RCC 7860 (cell line): ENCODE measurements around the gene ATP11A.

Experiments used
- DNase-seq: peaks from one replicate; pipeline ENCODE4 v3.0.0-alpha.2; 2015; ENCODE audit warnings: low spot score
- FAIRE-seq: peaks from 2 replicates; lab custom pipeline; 2012; peaks lifted over from hg19 to GRCh38; lab: Jason Lieb, UNC

The ATP11A gene

GRCh38 chr13:112771877-112772538, 82.2 kb downstream of the ATP11A start:
- no peak for DNase-seq
- no peak for FAIRE-seq

GRCh38 chr13:112772539-112772909, 82.7 kb downstream of the ATP11A start:
- FAIRE-seq: no peak
- DNase-seq: no peak

- FAIRE-seq (no peak), DNase-seq (no peak)
These were observed 83.1 kb downstream of the ATP11A start for GRCh38 chr13:112772929-112773328.

- FAIRE-seq: no peak
- DNase-seq: no peak
These were observed 84.0 kb downstream of the ATP11A start for GRCh38 chr13:112773601-112774447.

GRCh38 chr13:112774448-112774792, 84.6 kb downstream of the ATP11A start:
- FAIRE-seq (no peak), DNase-seq (no peak)

GRCh38 chr13:112774829-112775565, 85.2 kb downstream of the ATP11A start:
- FAIRE-seq (no peak), DNase-seq (no peak)

GRCh38 chr13:112775791-112776279, 86.0 kb downstream of the ATP11A start:
- no peak for DNase-seq
- FAIRE-seq: no peak

- FAIRE-seq: no peak
These were observed 86.5 kb downstream of the ATP11A start for GRCh38 chr13:112776354-112776753.

GRCh38 chr13:112776971-112777370, 87.1 kb downstream of the ATP11A start:
- FAIRE-seq (no peak), DNase-seq (no peak)

More at GRCh38 chr13:112776354-112776753, 86.5 kb downstream of the ATP11A start:
- DNase-seq: no peak

- DNase-seq (no peak), FAIRE-seq (no peak)
These were observed 88.0 kb downstream of the ATP11A start for GRCh38 chr13:112777637-112778406.

- DNase-seq (peak; percentile 28), FAIRE-seq (no peak)
These were observed 90.2 kb downstream of the ATP11A start for GRCh38 chr13:112779856-112780604.

GRCh38 chr13:112781287-112781686, 91.4 kb downstream of the ATP11A start:
- DNase-seq (no peak), FAIRE-seq (no peak)

GRCh38 chr13:112781881-112782361, 92.1 kb downstream of the ATP11A start:
- FAIRE-seq (no peak), DNase-seq (no peak)

- FAIRE-seq (no peak), DNase-seq (no peak)
These were observed 92.7 kb downstream of the ATP11A start for GRCh38 chr13:112782429-112783010.

- no peak for DNase-seq
- no peak for FAIRE-seq
These were observed 93.5 kb downstream of the ATP11A start for GRCh38 chr13:112783135-112783977.

- FAIRE-seq (no peak), DNase-seq (no peak)
These were observed 94.1 kb downstream of the ATP11A start for GRCh38 chr13:112783978-112784371.

- DNase-seq: no peak
- FAIRE-seq: no peak
These were observed 95.1 kb downstream of the ATP11A start for GRCh38 chr13:112784811-112785482.

- DNase-seq: no peak
- no peak for FAIRE-seq
These were observed 95.6 kb downstream of the ATP11A start for GRCh38 chr13:112785483-112785856.
